Activated naive CD4-positive, alpha-beta T cell treated with anti-CD3 and anti-CD28 coated beads, Interleukin-2, amount 50 U/mL, for 24 hours (primary cell): ENCODE data around the gene EIF4G3.
"Not testable (repeated sequence)": the region's sequence is repeated elsewhere in the genome, so short reads cannot be mapped to it uniquely, and the experiment has no call there.

Experiments used
- H3K27ac Mint-ChIP-seq: one replicate; pipeline ENCODE4 v1.8.0; 2021; ENCODE audit warnings: mild to moderate bottlenecking, mixed read lengths
- H3K27me3 Mint-ChIP-seq: one replicate; pipeline ENCODE4 v1.8.0; 2021; ENCODE audit warnings: mixed read lengths
- H3K36me3 Mint-ChIP-seq: one replicate; pipeline ENCODE4 v1.8.0; 2021; ENCODE audit warnings: mixed read lengths
- H3K4me1 Mint-ChIP-seq: one replicate; pipeline ENCODE4 v1.8.0; 2021; ENCODE audit warnings: mixed read lengths
- H3K4me3 Mint-ChIP-seq: one replicate; pipeline ENCODE4 v1.8.0; 2021; ENCODE audit warnings: mild to moderate bottlenecking, mixed read lengths
- H3K9me3 Mint-ChIP-seq: one replicate; pipeline ENCODE4 v1.8.0; 2021; ENCODE audit warnings: mixed read lengths

EIF4G3 gene

DNA sequence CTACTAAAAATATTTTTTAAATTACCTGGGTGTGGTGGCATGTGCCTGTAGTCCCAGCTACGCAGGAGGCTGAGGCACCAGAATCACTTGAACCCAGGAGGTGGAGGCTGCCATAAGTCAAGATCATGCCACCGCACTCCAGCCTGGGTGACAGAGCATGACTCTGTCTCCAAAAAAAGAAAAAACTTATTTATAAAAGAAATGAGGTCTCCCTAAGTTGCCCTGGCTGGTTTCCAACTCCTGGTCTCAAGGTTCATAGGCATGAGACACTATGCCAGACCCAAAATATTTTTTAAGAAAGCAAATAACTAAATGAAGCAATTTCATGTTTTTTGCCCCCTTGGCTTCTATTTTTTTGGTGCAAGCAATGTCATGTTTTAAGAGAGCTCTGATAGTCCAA is 32.9 kb downstream of the EIF4G3 start:
- Mint-ChIP-seq H3K4me1 (no peaks in the 10 kb centered on the region), H3K27ac (no peak overlapping the region), H3K4me3 (no peak overlapping the region), H3K9me3 (no peaks in the 10 kb centered on the region), H3K36me3 (peaks cover 4% of the 10 kb centered on the region), H3K27me3 (no peaks in the 10 kb centered on the region)

DNA sequence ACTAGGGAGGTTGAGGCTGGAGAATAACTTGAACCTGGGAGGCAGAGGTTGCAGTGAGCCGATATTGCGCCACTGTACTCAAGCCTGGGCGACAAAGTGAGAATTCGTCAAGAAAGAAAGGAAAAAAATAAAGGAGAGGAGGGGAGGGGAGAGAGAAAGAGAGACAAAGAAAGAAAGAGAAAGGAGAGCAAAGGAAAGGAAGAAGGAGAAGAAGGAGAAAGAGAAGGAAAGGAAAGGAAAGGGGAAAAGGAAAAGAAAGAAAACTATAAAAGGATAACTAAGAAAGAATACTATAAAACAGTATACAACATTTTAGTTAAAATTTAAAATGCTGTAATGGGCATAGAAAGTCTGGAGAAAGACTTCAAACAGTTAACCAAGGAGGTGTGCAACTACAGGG is 33.6 kb downstream of the EIF4G3 start:
- peaks cover 6% of the 10 kb centered on the region for H3K36me3 Mint-ChIP-seq
- H3K27me3 Mint-ChIP-seq, result no peaks in the 10 kb centered on the region
- no peaks in the 10 kb centered on the region for H3K9me3 Mint-ChIP-seq
- H3K4me1 Mint-ChIP-seq, result peaks cover under 1% of the 10 kb centered on the region
- H3K4me3 Mint-ChIP-seq, result no peak overlapping the region
- H3K27ac Mint-ChIP-seq, result no peak overlapping the region

DNA sequence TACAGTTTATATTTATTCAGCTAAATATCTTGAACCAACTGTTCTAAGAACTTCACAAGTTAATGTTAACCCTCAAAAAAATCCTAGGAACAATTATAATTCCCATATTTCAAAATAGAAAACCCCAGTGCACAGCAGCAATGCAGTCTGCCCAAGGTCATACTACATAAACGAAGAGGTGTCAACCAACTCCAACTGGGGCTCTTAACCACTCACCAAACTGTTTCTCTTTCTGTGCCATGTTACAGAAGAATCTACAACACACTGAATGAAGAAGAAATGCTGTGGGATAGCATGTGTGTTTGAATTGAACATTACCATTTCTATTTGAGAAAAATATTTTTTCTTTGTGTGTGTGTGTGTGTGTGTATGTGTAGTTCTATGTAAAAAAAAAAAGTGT is 35.7 kb downstream of the EIF4G3 start:
- Mint-ChIP-seq H3K27ac (no peak overlapping the region), H3K4me3 (no peak overlapping the region), H3K9me3 (no peaks in the 10 kb centered on the region), H3K27me3 (no peaks in the 10 kb centered on the region), H3K4me1 (peaks cover 5% of the 10 kb centered on the region), H3K36me3 (peaks cover 12% of the 10 kb centered on the region)

DNA sequence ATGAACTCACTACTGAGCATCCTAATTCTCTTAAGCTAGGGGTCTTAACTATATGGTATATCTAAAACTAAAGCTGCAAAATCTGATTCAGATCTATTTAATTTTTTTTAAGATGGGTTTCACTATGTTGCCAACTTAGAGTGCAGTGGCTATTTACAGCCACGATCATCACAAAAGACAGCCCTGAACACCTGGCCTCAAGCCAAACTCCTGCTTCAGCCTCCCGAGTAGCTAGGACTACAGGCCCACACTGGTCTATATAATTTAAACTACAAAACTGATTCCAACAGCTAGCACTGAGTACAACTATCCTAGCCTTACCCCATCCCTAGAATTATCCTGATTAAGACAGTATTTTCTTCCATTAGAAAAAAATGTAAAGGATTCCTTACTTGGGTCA is 37.1 kb downstream of the EIF4G3 start:
- H3K9me3 Mint-ChIP-seq, result no peaks in the 10 kb centered on the region
- H3K36me3 Mint-ChIP-seq, result peaks cover 13% of the 10 kb centered on the region
- no peaks in the 10 kb centered on the region for H3K27me3 Mint-ChIP-seq
- peaks cover 5% of the 10 kb centered on the region for H3K4me1 Mint-ChIP-seq
- no peak overlapping the region for H3K27ac Mint-ChIP-seq
- no peak overlapping the region for H3K4me3 Mint-ChIP-seq

DNA sequence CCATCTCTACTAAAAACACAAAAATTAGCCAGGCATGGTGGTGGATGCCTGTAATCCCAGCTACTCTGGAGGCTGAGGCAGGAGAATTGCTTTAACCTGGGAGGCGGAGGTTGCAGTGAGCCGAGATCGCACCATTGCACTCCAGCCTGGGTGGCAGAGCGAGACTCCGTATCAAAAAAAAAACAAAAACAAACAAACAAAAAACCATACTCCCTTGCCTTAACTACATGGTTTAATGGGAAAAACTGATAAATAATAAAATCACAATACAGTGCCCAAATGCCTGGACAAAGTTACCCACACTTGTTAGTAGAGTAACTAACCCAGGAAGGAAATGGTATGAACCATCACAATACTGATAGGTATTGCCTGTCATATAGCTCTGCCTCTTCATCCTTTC is 40.4 kb downstream of the EIF4G3 start:
- H3K9me3 Mint-ChIP-seq, H3K4me1 Mint-ChIP-seq, H3K27ac Mint-ChIP-seq, H3K4me3 Mint-ChIP-seq, H3K27me3 Mint-ChIP-seq: not testable (repeated sequence)
- H3K36me3 Mint-ChIP-seq, result peaks cover 15% of the 10 kb centered on the region

DNA sequence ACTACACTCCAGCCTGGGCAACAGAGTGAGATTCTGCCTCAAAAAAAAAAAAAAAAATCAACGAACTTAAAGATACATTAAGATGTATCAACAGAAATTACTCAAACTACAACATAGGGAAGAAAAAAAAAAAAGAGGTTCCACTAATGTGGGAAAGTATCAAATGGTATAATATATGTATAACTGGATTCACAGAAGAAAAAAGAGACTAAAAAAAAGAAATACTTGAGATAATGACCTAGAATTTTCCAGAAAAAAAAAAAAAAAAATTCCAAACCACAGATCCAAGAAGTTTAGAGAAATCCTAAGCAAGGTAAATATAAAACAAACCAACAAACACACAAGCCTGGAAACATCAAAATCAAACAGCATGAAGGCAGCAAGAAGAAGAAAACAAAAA is 45.5 kb downstream of the EIF4G3 start:
- H3K9me3 Mint-ChIP-seq, result no peaks in the 10 kb centered on the region
- H3K27me3 Mint-ChIP-seq, result no peaks in the 10 kb centered on the region
- no peak overlapping the region for H3K4me3 Mint-ChIP-seq
- peaks cover 13% of the 10 kb centered on the region for H3K36me3 Mint-ChIP-seq
- no peaks in the 10 kb centered on the region for H3K4me1 Mint-ChIP-seq
- no peak overlapping the region for H3K27ac Mint-ChIP-seq

DNA sequence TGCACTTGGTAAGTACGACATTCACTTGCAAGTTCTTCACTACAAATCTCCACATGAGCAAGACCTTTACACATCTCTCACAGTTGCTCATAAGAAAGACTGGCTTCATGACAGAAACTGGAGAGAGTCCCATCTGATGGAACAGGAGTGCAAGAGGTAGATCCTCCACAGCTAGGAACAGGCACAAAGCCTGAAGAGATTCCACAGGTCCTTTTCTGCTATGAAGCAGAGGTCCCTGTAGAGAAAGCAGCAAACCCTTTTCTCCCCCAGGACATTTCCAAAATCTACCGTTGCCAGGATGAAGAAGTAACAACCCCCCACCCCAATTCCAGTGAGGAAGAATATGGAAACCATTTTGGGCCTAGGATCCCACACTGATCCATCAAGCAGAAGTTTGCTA is 47.3 kb downstream of the EIF4G3 start:
- Mint-ChIP-seq H3K9me3 (no peaks in the 10 kb centered on the region), H3K36me3 (peaks cover 13% of the 10 kb centered on the region), H3K4me1 (no peaks in the 10 kb centered on the region), H3K27me3 (no peaks in the 10 kb centered on the region), H3K4me3 (no peak overlapping the region), H3K27ac (no peak overlapping the region)

DNA sequence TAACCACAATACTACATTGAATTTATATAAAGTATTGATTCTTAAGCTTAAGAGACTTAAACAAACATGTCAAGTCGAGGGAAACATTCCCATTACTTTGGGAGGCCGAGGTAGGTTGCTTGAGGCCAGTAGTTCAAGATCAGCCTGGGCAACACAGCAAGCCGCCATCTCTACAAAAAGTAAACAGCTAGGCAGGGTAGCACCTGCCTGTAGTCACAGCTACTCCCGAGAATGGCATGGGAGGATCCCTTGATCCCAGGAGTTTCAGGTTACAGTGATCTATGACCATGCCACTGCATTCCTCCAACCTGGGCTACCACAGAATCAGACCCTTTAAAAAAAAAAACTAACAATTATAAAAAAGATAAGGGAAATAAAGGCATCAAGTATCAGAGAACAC is 50.4 kb downstream of the EIF4G3 start:
- Mint-ChIP-seq H3K4me3 (no peak overlapping the region), H3K27me3 (no peaks in the 10 kb centered on the region), H3K36me3 (peaks cover 17% of the 10 kb centered on the region), H3K27ac (no peak overlapping the region), H3K9me3 (no peaks in the 10 kb centered on the region), H3K4me1 (no peaks in the 10 kb centered on the region)

DNA sequence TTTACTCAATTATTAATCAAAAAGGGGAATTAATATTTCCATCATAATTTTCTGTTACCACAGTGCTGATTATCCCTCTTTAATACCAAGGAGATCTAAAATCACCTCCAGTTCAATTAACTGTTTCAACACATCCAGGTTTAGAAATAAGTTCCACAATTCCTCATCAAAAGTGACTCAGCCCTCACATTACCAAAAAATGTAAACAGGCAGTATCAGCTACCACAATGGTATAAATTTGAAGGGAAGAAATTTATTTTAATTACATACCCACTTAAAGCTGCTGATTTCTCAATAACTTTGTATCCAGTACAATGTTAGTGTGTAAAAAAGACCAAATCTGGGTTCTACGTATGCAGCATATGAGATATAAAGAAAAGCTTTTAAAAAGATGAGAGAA is 51.9 kb downstream of the EIF4G3 start:
- no peaks in the 10 kb centered on the region for H3K9me3 Mint-ChIP-seq
- no peak overlapping the region for H3K4me3 Mint-ChIP-seq
- no peaks in the 10 kb centered on the region for H3K27me3 Mint-ChIP-seq
- H3K4me1 Mint-ChIP-seq, result no peaks in the 10 kb centered on the region
- H3K36me3 Mint-ChIP-seq, result peaks cover 10% of the 10 kb centered on the region
- no peak overlapping the region for H3K27ac Mint-ChIP-seq

DNA sequence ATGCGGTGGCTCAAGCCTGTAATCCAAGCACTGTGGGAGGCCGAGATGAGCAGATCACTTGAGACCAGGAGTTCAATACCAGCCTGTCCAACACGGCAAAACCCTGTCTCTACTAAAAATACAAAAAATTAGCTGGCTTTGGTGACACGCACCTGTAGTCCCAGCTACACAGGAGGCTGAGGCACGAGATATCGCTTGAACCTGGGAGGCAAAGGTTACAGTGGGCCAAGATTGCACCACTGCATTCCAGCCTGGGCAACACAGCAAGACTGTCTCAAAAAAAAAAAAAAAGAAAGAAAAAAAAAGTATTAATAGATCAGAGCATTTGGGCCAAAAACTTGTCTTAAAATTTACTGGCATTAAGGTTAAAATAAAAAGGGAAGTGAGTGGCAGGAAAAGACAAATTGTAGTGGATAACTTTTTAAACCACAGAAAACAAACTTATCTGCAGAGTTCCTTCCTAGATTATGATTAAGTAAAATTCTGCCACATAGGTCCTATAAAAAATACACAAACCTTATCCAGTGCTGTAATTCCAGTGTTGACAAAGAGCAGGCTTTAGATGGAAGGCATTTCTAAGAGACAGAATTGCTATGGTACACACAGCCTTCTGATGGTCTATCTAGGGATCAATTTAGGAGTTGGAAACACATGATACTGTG is 53.3 kb downstream of the EIF4G3 start:
- Mint-ChIP-seq H3K4me1 (no peaks in the 10 kb centered on the region), H3K27me3 (no peaks in the 10 kb centered on the region), H3K27ac (no peak overlapping the region), H3K9me3 (no peaks in the 10 kb centered on the region), H3K36me3 (peaks cover 12% of the 10 kb centered on the region), H3K4me3 (no peak overlapping the region)

DNA sequence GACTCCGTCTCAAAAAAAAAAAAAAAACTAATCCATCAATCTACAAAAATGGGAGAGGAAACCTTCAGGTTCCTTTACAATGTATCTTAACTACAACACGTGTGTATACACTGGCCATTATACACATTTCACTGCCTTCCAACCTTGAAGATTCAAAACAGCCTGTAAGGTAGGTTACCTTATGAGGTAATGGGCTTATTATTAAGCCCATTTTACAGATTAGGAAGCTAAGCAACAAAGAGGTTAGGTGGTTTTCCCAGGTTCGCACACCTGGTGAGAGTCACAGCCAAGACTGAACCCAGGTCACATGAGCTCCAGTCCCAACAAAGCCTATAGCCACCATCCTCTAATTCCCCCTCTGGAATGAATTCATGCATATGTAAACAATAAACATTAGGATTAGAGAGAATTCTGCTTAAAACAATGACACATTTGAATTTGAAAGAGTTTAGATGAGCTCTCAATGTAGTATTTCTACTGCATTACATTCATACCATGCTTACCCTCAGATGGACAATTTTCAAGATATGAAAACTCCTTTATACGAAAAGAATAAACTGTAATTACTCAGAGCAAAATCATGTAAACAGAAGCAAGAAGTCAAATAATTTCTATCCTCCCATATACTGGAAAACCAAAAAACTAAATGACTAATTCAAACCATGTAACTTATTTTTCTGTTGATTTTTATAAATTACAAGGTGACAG is 54.8 kb downstream of the EIF4G3 start:
- Mint-ChIP-seq H3K27ac (no peak overlapping the region), H3K4me1 (no peaks in the 10 kb centered on the region), H3K27me3 (no peaks in the 10 kb centered on the region), H3K9me3 (no peaks in the 10 kb centered on the region), H3K36me3 (peaks cover 12% of the 10 kb centered on the region), H3K4me3 (no peak overlapping the region)

DNA sequence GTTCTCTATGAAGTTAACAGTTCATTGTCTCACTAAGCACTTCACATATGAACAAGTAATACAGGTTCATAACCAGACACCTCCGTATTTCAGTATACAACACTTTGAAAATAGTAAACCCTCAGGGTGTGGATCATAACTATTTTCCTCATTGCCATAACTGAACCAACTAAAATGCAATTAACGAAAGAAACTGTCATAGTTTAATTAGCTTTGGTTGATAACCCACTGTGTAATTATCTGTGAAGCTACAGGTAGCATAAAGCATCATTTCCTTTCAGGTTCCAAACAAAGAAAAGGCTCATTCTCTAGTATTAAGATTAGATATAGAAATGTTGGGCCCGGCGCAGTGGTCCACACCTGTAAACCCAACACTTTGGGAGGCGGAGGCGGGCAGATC is 58.5 kb downstream of the EIF4G3 start:
- H3K27ac Mint-ChIP-seq, result no peak overlapping the region
- H3K4me3 Mint-ChIP-seq, result no peak overlapping the region

DNA sequence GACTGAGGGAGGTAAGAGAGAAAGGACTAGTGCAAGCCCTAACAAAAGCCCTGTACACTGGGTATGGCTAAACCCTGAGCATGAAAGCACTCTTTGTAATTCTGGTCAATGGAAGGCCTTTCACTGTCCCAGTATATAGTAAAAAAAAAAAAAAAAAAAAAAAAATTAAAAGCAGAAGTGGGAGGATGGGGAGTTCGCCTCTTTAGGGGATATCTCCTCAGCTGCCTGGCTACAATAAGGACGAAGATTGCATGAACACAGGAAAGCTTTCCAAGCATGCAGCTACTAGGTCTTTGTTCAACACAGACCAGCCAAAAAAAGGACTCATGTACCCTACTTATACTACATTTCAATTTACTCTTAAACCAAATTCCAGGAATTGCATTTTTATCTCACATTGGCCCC is 59.1 kb downstream of the EIF4G3 start:
- peaks cover 7% of the 10 kb centered on the region for H3K36me3 Mint-ChIP-seq
- no peaks in the 10 kb centered on the region for H3K4me1 Mint-ChIP-seq
- no peaks in the 10 kb centered on the region for H3K27me3 Mint-ChIP-seq
- no peak overlapping the region for H3K4me3 Mint-ChIP-seq
- no peak overlapping the region for H3K27ac Mint-ChIP-seq
- H3K9me3 Mint-ChIP-seq, result no peaks in the 10 kb centered on the region

More for the DNA sequence above, 58.5 kb downstream of the EIF4G3 start:
- no peaks in the 10 kb centered on the region for H3K9me3 Mint-ChIP-seq
- H3K4me1 Mint-ChIP-seq, result no peaks in the 10 kb centered on the region
- H3K27me3 Mint-ChIP-seq, result no peaks in the 10 kb centered on the region
- peaks cover 10% of the 10 kb centered on the region for H3K36me3 Mint-ChIP-seq

DNA sequence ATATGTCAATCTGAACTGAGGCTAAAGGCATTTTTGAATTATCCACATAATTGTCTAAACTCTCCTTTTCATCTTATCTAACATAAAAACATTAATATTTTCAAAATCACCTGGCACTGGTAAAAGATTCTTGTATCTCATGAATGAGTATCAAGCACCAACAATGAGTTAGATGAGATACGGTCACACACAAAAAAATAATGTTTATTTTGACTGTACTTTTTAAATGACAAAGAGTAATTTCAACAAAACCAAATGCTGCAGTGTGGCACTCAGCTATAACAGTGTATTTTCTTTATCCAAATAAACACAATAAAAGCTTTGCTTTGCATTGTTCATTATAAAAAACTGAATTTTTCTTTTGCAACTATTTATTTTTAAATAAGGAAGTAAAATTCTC is 59.5 kb downstream of the EIF4G3 start:
- Mint-ChIP-seq H3K36me3 (peaks cover 8% of the 10 kb centered on the region), H3K27me3 (no peaks in the 10 kb centered on the region), H3K9me3 (no peaks in the 10 kb centered on the region), H3K4me3 (no peak overlapping the region), H3K4me1 (no peaks in the 10 kb centered on the region), H3K27ac (no peak overlapping the region)

DNA sequence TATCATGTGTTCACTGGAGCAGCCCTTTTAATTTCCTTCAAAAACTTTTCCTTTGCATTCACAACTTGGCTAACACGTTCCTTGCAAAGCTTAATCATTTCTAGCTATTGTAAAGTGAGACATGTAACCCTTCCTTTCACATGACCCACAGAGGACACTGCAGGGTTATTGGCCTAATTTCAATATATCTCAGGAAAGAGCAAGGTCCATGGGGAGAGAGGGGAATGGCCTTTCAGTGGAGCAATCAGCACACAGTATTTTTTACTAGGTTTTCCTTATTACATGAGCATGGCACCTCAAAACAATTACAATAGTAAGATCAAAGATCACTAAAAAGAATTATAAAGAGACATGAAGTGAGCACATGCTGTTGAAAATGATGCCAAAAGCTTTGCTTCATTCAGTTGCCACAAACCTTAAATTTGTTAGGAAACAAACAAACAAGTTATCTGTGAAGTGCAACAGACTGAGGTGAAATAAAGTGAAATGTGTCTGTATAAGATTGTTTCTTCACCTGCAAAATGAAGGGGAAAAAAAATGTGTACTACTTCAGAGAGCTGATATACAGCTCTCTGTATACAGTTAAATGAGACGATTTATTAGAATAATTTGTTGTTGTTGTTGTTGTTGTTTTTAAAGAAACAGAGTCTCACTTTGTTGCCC is 61.5 kb downstream of the EIF4G3 start:
- no peaks in the 10 kb centered on the region for H3K4me1 Mint-ChIP-seq
- no peaks in the 10 kb centered on the region for H3K9me3 Mint-ChIP-seq
- no peak overlapping the region for H3K27ac Mint-ChIP-seq
- peaks cover 11% of the 10 kb centered on the region for H3K36me3 Mint-ChIP-seq
- H3K4me3 Mint-ChIP-seq, result no peak overlapping the region
- H3K27me3 Mint-ChIP-seq, result no peaks in the 10 kb centered on the region

DNA sequence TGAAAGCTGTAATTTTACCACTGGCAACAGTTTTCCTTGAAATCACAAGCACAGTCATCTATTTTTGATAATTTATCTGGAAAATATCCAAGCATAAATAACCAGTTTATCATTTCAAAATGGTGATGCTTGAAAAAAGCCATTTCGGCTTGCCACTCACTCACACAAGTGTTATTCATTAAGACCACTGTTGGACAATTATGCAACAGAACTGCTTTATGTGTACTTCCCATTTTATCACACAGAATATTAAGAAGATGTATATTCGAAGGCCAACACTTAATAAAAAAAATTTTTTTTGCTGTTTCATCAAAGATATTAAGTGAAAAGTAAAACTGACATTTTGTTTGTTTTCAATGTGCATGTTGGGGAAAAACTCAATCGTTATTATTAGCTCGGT is 62.3 kb downstream of the EIF4G3 start:
- no peaks in the 10 kb centered on the region for H3K27me3 Mint-ChIP-seq
- H3K4me3 Mint-ChIP-seq, result no peak overlapping the region
- H3K4me1 Mint-ChIP-seq, result no peaks in the 10 kb centered on the region
- no peak overlapping the region for H3K27ac Mint-ChIP-seq
- no peaks in the 10 kb centered on the region for H3K9me3 Mint-ChIP-seq
- peaks cover 11% of the 10 kb centered on the region for H3K36me3 Mint-ChIP-seq
